NCI-H1105 treated with DMSO at 0.1 percent for 48 hours (cell line): ENCODE measurements around the gene ETV6.
"Not testable (repeated sequence)": the region's sequence is repeated elsewhere in the genome, so short reads cannot be mapped to it uniquely, and the experiment has no call there.

Source experiments
- DNase-seq: peaks from one replicate; lab custom pipeline; 2025; lab: John Stamatoyannopoulos, UW

Gene ETV6

DNA sequence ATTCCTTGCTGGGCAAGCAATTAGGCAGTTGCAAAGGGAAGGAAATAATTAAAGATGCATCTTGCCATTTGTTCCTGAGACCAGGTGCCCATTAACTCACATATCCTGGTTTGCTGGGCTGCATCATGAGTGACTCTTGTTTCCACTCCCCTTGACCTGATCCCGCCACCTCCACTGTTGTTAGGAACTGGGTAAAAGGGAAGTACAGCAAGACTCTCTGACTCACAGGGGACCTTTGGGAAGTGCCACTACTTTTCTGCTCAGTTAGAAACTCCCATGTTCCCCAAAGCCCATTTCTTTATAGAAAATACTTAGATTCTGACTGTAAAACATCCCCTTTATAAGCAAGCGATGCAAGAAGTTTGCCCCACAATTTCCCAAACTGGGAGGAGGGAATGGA lies 235.2 kb downstream of the ETV6 start:
- no peak for DNase-seq

DNA sequence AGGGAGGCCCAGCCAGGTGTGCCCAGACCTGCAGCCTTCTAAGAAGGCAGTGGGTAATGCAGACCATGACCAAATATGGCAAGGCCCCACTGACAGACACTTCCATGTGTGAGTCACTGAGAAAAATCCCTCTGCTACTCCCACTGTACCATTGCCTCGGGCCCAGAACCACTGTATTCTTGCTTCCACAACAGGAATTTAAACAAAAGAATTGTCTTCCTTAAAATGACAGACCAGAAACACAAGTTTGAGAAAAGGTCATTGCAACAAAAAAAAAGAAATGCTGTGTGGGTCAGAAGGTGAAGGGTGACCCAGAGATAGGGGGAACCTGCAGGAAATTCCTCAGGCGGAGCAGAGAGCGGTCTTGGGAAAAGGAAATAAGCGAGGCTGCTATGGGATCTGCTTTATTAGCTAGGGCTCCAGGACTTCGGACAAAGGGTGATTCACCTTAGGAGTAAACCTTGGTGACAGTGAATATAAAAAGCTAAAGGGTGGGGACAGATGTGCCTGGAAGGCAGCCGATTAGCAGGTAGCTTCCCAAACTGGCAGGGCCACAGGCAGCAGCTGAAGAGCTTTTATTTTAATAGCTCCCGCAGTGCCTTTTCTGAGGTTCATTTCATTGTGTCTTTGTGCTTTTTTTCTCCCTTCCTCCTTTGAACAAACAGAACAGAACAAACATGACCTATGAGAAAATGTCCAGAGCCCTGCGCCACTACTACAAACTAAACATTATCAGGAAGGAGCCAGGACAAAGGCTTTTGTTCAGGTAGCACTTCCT lies 236.0 kb downstream of the ETV6 start:
- DNase-seq = peak; percentile 58

DNA sequence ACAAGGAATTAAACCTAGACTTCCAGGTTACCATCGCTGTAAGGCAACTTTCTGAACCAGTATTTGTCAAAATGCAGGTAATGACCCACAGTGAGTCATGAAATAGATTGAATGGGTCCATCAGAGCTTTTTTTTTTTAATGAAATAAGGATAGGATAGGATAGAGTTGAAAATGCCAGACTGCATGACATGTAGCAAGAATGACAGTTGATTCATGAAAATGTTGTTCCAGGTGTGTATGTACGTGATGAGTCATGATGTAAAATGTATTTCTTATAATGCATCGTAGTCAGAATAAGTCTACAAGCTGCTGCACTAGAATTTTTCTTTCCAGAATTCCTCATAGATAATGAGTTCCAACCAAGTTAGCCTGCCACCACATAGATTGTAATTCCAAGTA lies 236.9 kb downstream of the ETV6 start:
- no peak for DNase-seq

DNA sequence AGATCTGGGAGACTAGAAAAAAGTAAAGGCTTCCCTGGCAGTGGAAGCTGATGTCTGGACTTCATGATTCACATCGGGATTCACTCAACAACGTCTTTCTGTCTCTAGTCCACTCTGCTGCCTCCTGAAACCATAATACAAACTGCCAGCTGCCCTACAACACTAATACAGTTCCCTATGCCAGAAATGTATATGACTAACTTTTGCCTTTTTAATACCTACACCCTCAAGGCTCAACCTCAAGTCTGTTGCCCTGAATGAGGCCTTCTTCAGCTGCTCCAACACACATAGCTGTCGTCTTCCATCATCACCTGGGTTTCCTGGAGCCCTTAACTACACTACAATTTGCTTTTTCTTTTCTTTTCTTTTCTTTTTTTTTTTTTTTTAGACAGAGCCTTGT lies 238.6 kb downstream of the ETV6 start:
- no peak for DNase-seq

DNA sequence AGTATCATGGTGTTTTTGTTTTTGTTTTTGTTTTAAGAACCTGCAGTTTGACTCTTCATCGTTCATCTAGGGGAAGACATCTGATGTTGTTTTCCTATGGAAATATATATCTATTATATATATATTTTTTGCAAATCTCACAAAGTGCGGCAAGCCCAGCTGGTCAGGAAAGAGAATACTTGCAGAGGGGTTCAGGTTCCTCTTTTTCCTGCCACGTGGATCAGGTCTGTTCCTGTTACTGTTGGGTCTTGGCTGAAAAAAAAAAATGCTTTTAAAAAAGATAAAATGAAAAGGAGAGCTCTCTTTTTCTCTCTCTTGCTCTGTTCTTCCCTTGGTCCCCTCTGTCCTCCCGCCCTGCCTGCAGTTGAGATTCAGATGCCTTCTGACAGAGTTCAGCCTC lies 241.9 kb downstream of the ETV6 start:
- no peak for DNase-seq

DNA sequence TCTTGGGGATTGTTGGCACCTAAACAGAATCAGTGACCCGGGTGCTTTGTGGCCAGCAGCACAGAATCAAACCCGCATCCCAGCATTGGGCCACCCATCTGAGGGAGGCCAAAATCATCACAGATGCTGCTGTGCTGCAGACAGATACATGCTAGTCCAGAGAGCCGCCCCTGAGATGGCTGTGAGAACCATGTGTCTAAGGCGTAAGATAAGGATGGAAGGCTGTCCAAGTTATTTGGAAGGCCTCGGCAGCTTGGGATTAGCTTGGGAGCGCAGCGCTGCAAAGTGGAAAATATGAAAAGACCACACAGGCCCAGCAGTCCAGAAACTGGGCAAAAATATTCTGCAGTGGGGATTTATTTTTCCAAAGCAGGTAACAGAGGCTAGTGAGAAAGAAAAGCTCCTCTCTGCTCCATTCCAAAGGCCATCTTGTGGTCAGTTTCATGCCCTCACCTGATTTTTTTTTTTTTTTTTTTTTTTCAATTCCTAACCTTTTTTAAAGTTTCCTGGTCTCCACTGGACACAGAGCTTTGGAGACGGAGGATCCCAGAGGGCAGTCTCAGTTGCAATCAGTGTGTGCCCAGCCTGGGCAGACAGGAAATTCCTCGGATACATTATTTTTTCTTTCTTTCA lies 242.4 kb downstream of the ETV6 start:
- DNase-seq = no peak

DNA sequence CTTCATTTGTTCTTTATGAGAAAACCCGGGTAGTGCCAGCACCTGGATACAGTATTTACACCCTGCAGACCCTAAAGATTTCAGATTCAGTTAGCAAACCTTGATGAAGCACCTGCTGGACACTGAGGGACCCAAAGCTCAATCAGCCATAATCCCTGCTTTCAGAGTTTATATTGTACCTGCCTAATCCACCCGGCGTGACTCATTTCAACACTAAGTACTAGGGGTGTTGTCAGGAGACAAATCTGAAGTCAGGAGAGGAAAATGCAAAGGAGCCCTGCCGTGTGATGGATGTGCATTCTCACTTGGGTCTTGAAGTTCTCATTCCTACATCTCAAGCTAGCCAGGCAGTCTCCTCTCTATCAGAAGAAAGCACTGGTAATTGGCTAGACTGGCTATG lies 244.5 kb downstream of the ETV6 start:
- DNase-seq = no peak

DNA sequence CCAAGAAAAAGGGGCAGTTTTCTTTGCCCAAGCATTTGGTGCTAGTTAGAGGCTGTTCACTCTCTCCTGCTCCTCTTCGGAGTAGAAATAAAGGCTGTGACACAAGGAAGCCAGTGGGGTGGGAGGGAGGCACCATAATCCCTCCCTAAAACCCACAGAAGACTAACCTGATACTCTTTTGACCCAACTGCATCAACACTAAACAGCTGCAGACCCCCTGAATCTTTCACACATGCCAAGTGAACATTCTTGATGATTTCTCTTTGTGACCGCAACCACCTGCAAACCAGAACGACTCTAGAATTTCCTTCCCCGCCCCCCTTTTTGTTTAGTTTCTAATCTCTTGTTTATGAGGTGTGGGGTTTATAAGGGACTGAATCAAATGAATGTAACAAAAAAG lies 245.4 kb downstream of the ETV6 start:
- DNase-seq = no peak

DNA sequence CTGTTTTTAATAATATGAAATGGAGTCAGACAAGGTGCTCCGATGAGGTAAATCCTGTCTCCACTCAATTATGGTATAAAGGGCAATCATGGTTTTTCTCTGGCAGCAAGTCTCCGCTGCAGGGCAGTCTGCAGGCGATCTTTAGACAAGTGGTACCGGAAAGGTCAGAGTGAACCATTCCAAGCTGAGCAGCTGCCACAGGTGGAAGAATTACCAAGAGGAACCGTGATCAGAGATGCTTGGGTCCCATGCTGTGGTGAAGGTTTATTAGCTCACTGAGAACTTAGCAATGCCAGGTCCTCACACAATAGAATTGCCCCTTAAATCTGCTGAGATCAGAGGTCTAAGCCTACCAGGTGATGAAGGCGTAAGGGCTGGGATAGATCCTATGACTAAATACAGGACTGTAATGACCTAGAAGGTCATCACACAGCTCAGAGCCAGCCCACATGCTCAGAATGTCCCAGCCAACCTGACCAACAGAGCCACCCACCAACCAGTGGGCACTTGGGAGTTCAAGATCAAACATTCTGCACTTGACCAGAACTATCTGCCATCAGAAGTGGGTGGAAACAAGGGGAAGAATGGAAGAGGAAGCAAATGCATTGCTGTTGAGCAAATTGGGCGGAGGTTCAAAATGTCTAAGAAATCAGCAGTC lies 246.1 kb downstream of the ETV6 start:
- no peak for DNase-seq

DNA sequence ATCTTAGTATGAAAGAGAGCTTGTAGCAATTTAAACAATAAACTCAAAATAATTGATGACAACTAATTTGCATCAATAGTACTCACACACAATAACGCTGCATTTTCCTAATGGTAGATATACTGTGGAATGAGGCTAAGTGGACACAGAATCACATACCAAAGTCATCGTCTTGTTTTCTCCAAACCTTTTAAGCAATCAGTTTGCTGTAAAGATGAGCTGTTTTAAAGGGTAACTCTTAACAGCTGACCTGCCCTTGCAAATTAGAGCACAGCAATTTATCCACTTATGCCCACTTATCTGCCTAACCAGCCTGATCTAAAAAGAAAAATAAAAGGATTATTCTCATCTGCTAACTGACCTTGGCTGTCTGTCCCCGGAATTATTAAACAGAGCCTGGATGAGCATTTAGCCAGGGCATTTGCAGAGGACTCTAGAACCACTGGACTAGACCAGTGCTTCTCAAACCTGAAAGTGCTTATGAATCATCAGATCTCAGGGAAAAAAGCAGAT lies 247.0 kb downstream of the ETV6 start:
- peak; percentile 82 for DNase-seq

DNA sequence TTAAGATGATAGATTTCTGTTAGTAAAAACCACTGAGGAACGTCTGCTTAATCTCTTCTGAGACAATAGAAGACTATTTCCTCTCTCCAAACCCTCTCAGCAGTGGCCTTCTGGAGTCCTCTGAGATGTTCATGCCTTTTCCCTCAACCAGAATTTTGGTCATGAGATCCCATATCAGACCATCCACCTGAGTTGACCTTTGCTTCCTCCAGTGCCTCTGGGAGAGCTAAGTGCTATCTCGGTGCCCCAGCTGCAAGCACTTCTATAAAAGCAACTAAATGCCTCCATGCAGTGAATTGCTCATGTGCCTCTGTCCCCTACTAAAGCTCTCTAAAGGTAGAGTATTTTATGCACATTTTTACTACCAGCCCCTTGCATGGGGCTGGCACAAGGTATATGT lies 248.4 kb downstream of the ETV6 start:
- DNase-seq = no peak

DNA sequence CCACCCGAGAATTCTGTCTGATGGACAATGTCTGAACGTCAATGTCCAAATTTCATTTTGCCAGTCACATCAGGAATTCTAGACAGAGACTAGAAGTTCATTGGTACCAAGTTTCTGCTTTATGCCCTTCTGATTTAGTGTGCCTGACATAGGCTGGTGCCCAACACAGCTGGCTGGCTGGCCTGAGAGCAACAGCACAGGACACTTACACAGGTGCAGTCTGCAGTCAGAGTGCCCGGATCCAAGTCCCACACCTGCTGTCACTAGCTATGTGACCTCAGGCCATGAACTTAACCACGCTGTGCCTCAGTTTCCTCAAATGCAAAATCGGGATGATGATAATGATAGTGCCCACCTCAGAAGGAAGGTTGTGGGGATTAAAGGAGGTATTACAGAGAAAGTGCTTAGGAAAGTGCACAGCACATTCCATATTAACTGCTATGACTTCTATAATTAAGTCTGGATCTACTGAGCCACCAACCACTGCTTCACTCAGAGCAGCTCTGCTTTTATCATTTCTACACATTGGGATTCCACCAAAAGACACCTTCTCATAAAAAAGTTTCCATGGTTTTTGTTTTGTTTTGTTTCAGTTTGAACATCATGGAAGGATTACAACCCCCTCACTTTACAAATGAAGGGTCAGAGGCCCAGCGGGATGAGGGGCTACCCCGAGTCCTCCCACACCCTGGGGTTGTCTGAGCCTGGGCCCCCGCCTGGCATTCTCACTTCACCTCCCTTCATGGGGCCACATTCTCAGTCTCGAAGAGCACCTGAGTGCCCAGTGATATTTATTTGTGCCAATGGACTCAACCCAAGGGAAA lies 252.4 kb downstream of the ETV6 start:
- no peak for DNase-seq

DNA sequence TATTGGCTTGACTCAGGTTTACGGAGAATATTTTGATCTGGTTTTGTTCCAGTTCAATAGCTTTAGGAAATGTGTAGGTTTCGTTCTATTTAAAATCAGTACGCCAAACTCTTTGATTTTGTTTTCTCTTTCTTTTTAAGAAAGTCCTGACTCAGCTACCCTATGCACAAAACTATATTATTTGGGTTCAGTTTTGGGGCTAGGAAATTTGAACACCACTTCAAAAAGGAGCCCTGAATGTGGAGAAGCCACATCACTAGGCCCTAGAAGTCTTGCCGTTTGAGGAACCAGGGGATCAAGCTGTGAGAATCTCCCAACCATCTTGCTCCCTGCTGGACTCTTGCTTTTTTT lies 253.0 kb downstream of the ETV6 start:
- no peak for DNase-seq

DNA sequence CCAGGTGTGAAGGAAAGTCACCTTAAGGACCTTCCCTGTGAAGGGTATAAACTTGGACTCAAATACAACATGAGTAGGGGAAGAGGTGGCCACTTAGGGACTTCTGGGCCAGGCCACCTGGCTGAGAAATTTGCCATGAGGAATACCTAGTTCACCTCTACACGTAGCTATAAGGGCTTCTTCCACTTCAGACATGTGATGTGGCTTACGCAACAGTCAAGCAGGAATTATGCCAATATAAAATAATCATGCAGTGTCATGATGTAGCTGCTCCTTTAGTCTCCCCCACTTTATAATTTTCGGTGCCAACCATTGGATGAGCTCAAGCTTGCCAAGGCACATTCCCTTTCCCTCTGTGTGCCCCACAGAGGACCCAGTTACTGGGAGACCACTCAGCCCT lies 254.7 kb downstream of the ETV6 start:
- DNase-seq = no peak

DNA sequence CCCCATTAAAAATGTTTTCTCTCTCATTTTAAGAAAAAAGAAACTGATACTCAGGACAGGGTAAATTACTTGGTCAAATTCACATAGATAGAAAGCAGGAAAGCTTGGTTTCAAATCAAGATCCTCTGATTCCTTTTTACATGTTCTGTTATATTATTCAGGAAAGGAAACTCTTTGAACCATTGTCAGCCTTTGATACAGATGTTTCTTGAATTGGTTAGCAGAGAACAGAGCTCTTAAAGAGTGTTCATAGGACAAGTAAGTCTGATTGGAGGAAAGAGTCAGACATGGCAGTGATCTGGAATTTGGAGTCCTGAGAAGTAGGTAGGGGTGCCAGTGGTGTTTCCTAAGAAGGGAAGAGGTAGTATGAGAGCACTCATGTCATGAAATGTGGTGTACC lies 256.1 kb downstream of the ETV6 start:
- no peak for DNase-seq

DNA sequence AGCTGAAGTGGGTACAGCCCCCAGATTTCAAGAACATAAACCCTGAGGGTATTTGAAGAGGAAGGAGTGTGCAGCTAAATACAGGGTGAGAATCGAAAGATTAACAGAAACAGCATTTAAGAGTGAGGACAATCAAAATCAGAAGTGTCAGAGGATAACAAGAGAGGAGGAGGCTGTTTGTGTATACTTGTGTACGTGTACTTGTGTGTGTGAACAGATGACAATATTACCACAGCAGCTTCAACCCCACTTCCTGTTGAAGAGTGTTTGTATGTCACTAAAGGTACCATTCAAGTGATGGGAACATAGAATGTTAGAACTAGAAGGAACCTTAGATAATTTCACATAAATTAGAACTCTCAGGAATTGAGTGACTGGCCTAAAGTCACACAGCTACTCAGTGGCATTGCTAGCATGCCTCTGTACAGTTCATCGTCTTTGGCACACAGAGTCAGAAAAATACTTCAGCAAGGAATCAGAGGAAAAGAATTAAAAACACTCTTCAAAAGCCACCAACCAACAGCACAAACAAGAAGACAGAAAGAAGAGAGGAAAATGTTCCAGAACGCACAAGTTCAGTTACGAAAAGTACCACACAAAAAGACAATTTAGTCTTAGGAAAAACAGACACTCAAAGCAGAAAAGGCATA lies 256.9 kb downstream of the ETV6 start:
- no peak for DNase-seq

DNA sequence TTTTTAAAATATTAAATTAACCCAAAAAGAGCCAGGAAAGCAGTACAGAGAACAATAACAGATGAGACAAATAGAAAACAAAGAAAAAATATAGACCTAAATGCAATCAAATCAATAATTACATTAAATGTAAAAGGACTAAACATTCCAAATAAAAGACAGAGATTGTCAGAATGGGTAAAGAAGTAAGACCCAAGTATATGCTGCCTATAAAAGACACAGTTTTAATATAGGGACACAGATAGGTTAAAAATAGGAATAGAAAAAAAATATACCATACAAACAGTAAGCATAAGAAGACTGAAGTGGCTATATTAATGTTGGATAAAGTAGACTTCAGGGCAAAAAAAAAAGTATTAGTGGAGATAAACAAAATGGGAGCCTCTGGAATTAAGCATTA lies 258.2 kb downstream of the ETV6 start:
- no peak for DNase-seq

DNA sequence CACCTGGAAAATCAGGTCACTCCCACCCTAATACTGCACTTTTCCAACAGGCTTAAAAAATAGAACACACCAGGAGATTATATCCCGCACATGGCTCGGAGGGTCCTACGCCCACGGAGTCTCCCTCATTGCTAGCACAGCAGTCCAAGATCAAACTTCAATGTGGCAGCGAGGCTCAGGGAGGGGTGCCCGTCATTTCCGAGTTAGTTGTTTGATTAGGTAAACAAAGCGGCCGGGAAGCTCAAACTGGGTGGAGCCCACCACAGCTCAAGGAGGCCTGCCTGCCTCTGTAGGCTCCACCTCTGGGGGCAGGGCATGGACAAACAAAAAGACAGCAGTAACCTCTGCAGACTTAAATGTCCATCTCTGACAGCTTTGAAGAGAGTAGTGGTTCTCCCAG lies 259.9 kb downstream of the ETV6 start:
- DNase-seq = not testable (repeated sequence)

DNA sequence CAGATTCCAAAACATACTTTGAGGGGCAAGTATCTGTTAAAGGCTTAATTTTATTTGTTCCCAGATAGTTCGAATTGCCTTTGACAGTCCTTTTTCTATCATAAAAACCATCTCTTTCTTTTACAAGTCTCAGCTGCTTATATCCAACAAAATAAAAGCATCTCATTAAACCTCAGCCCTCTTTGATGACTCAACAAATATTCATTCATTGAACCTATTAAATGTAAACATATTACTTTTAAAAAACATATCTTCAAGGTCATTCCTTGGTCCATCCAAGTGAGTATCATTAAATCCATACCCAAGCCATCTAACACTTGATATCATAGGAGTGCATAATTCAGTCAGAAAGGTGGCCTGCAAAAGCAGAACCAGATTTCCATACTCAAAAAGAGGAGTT lies 266.6 kb downstream of the ETV6 start:
- no peak for DNase-seq

DNA sequence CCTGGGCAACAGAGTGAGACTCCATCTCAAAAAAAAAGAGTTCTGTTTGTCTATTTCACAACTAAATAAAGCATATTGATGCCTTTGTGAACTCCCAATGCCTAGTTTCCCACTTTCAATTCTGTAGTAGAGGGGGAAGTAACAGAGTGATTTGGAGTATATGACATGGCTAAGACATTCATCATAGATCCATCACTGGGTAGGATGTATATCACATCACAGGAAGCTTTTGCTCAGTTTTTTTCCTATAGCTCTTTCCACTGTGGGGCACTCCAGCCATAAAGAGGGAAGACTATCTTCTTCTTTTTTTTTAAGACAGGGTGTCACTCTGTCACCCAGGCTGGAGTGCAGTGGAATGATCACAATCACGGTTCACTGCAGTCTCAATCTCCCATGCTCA lies 267.3 kb downstream of the ETV6 start:
- DNase-seq = no peak

DNA sequence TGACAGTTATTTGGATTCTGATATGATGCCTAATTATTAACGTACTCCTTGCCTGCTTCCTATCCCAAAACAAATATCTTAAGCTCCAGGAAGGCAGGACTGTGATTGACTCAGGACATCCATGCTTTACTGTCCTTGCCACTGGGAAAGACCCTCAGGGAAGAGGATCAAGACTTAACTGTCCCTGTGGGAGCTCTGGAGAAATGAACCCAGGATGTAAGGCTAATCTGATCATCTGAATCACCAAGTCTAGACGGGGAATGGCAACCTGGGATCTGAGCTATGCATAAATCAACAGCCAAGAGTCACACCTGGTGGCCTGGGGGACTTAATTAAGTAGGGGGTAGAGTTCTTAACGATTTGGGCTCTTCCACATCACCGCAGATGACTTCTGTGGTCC lies 268.0 kb downstream of the ETV6 start:
- DNase-seq = no peak

DNA sequence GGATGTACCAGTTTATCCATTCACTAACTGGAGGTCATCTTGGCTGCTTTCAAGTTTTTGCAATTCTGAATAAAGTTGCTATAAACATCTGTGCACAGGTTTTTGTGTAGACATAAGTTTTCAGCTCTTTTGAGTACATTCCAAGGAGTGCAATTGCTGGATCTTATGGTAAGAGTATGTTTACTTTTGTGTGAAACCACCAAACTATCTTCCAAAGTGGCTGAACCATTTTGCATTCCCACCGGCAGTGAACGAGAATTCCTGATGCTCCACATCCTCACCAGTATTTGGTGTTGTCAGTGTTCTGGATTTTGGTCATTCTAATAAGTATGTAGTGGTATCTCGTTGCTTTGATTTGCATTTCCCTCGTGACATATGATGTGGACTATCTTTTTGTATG lies 270.8 kb downstream of the ETV6 start:
- DNase-seq = no peak
